ENCODE measurements around the gene MRPL33. TPM values are rescaled to one million over a fixed set of nuclear protein-coding genes. Genes with fewer than 3 reads are reported as not detected.

MRPL33 gene
- total and polyA plus RNA-seq, 2 of the 13 experiments (the other 11 are each of a cell fraction or from before 2014, with no cell fraction given) = 69.7 to 218 TPM

GRCh38 chr2:27762951-27763906 lies 8.3 kb upstream of the MRPL33 start (continued):
- TF ChIP-seq ZBTB49 (CRISPR knock-in tag; IDR thresholded peaks at IDR 0.05; ENCODE audit: borderline replicate concordance) (no peak), ZNF556 (CRISPR knock-in tag; IDR thresholded peaks at IDR 0.05; ENCODE audit: borderline replicate concordance) (0 out of 2 replicates have a peak, but pooled peaks have one; percentile 42), NFRKB (IDR thresholded peaks at IDR 0.05) (no peak), ZNF263 (CRISPR knock-in tag; IDR thresholded peaks at IDR 0.05) (no peak; the same call in 1 of the 2 replicates), SOX13 (IDR thresholded peaks at IDR 0.05) (peak; percentile 61; the same call in 1 of the 2 replicates), SOX13 (CRISPR knock-in tag; conservative IDR thresholded peaks at IDR 0.05 in 1 of 2, IDR thresholded peaks at IDR 0.05 in 1 of 2) (peak in 1 of 2 experiments; percentile 92; a peak in 2 of 4 replicates), ZNF207 (IDR thresholded peaks at IDR 0.05; ENCODE audit: borderline replicate concordance) (no peak), AGO1 (IDR thresholded peaks at IDR 0.05; ENCODE audit: low read depth, low read length, poor library complexity, severe bottlenecking) (no peak), FOXA3 (CRISPR knock-in tag; IDR thresholded peaks at IDR 0.05) (peak; percentile 94), MXD1 (CRISPR knock-in tag; IDR thresholded peaks at IDR 0.05) (no peak), ARNTL (CRISPR knock-in tag; IDR thresholded peaks at IDR 0.05) (peak; percentile 55; the same call in 1 of the 2 replicates)
- TF ChIP-seq, protein P1, sequence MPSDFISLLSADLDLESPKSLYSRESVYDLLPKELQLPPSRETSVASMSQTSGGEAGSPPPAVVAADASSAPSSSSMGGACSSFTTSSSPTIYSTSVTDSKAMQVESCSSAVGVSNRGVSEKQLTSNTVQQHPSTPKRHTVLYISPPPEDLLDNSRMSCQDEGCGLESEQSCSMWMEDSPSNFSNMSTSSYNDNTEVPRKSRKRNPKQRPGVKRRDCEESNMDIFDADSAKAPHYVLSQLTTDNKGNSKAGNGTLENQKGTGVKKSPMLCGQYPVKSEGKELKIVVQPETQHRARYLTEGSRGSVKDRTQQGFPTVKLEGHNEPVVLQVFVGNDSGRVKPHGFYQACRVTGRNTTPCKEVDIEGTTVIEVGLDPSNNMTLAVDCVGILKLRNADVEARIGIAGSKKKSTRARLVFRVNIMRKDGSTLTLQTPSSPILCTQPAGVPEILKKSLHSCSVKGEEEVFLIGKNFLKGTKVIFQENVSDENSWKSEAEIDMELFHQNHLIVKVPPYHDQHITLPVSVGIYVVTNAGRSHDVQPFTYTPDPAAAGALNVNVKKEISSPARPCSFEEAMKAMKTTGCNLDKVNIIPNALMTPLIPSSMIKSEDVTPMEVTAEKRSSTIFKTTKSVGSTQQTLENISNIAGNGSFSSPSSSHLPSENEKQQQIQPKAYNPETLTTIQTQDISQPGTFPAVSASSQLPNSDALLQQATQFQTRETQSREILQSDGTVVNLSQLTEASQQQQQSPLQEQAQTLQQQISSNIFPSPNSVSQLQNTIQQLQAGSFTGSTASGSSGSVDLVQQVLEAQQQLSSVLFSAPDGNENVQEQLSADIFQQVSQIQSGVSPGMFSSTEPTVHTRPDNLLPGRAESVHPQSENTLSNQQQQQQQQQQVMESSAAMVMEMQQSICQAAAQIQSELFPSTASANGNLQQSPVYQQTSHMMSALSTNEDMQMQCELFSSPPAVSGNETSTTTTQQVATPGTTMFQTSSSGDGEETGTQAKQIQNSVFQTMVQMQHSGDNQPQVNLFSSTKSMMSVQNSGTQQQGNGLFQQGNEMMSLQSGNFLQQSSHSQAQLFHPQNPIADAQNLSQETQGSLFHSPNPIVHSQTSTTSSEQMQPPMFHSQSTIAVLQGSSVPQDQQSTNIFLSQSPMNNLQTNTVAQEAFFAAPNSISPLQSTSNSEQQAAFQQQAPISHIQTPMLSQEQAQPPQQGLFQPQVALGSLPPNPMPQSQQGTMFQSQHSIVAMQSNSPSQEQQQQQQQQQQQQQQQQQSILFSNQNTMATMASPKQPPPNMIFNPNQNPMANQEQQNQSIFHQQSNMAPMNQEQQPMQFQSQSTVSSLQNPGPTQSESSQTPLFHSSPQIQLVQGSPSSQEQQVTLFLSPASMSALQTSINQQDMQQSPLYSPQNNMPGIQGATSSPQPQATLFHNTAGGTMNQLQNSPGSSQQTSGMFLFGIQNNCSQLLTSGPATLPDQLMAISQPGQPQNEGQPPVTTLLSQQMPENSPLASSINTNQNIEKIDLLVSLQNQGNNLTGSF (CRISPR knock-in tag; IDR thresholded peaks at IDR 0.05) = no peak
- TF ChIP-seq, protein P2, sequence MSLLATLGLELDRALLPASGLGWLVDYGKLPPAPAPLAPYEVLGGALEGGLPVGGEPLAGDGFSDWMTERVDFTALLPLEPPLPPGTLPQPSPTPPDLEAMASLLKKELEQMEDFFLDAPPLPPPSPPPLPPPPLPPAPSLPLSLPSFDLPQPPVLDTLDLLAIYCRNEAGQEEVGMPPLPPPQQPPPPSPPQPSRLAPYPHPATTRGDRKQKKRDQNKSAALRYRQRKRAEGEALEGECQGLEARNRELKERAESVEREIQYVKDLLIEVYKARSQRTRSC (CRISPR knock-in tag; IDR thresholded peaks at IDR 0.05; ENCODE audit: low read depth) = no peak
- TF ChIP-seq, protein P3, sequence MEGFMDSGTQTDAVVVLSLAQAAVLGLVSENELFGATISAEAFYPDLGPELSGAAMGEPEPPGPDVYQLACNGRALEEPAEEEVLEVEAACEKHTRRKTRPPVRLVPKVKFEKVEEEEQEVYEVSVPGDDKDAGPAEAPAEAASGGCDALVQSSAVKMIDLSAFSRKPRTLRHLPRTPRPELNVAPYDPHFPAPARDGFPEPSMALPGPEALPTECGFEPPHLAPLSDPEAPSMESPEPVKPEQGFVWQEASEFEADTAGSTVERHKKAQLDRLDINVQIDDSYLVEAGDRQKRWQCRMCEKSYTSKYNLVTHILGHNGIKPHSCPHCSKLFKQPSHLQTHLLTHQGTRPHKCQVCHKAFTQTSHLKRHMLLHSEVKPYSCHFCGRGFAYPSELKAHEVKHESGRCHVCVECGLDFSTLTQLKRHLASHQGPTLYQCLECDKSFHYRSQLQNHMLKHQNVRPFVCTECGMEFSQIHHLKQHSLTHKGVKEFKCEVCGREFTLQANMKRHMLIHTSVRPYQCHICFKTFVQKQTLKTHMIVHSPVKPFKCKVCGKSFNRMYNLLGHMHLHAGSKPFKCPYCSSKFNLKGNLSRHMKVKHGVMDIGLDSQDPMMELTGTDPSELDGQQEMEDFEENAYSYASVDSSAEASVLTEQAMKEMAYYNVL (CRISPR knock-in tag; IDR thresholded peaks at IDR 0.05; ENCODE audit: borderline replicate concordance) = peak; percentile 83; the same call in 1 of the 2 replicates
